Measurements from ENCODE around the gene BTBD2. TPM values are rescaled to one million over a fixed set of nuclear protein-coding genes. Genes with fewer than 3 reads are reported as not detected.

BTBD2 gene
- total and polyA plus RNA-seq, 2 experiments from 2014 or later: 23.8 to 130 TPM

- H3K36me3 Mint-ChIP-seq (ENCODE audit: low read depth): no peaks in the 10 kb centered on the region; the same call in 2 of the 3 replicates
- Histone ChIP-seq H3K79me2 (replicated peaks; ENCODE audit: insufficient read depth) (no peaks in the 10 kb centered on the region), H3K27me3 (ENCODE audit: insufficient read depth) (no peaks in the 10 kb centered on the region), H3K9me2 (ENCODE audit: insufficient read depth) (no peaks in the 10 kb centered on the region), H3K36me3 (ENCODE audit: insufficient read depth) (no peaks in the 10 kb centered on the region), H4K20me1 (replicated peaks; ENCODE audit: insufficient read depth) (no peaks in the 10 kb centered on the region), H3K4me3 (0 out of 2 replicates have a peak overlapping the region, but pooled peaks have one; percentile 83), H3F3A (replicated peaks; ENCODE audit: low read depth) (peaks cover 13% of the 10 kb centered on the region; the same call in 1 of the 2 replicates), H3K4me1 (ENCODE audit: insufficient read depth) (peaks cover 21% of the 10 kb centered on the region), H2AFZ (no peak overlapping the region), H3K4me2 (peak overlapping the region; percentile 98; the same call in 1 of the 2 replicates), H3K27ac (ENCODE audit: low read depth) (peak overlapping the region; percentile 84; the same call in 1 of the 2 replicates)
- DNase-seq (ENCODE audit: low spot score) (no peak), ATAC-seq (no peak)
- H3K4me3 Mint-ChIP-seq: peak overlapping the region; percentile 84
- H3K27me3 Mint-ChIP-seq (ENCODE audit: insufficient read depth, low read depth, poor library complexity): peaks cover 8% of the 10 kb centered on the region
- peak overlapping the region; percentile 96 for H3K27ac Mint-ChIP-seq
- no peaks in the 10 kb centered on the region for H3K9me3 Mint-ChIP-seq
- no peak; the same call in 1 of the 2 replicates for TF ChIP-seq POLR2AphosphoS5 (IDR thresholded peaks at IDR 0.05; ENCODE audit: low read depth)
- peaks cover 29% of the 10 kb centered on the region for H3K4me1 Mint-ChIP-seq
These were observed 44.1 kb upstream of the BTBD2 start for GRCh38 chr19:2059422-2060201.

DNA sequence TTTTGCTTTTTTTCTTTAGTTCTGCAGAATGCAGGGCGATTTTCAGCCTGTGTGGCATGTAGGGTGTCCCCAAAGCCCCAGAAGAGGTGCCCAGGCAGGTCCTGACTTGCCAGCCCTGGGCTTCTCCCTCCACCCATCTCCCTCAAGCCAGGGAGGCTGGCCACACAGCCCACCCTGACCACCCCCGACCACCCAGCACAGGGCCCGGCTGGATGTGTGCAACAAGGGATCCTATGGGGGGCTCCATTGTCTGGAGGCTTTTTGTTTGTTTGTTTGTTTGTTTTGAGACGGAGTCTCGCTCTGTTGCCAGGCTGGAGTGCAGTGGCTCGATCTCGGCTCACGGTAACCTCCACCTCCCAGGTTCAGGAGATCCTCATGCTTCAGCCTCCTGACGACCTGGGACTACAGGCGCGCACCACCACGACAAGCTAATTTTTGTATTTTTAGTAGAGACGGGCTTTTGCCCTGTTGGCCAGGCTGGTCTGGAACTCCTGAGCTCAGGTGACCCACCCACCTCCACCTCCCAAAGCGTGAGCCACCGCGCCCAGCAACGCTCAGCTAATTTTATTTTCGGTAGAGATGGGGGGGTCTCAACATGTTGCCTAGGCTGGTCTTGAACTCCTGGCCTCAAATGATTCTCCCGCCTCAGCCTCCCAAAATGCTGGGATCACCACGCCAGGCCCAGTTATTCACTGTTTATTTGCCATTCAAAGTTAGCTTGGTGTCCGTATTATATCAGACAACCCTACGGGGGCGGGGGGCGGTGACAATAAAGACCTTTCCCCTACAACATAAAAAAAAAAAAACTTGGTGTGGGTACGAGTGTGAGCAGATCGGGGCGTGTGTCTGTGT is 43.3 kb upstream of the BTBD2 start:
- Mint-ChIP-seq H3K27ac (peak overlapping the region; percentile 69), H3K27me3 (ENCODE audit: insufficient read depth, low read depth, poor library complexity) (peaks cover 8% of the 10 kb centered on the region), H3K9me3 (no peaks in the 10 kb centered on the region), H3K4me1 (peaks cover 29% of the 10 kb centered on the region), H3K36me3 (ENCODE audit: low read depth) (no peaks in the 10 kb centered on the region; the same call in 2 of the 3 replicates), H3K4me3 (peak overlapping the region; percentile 39; the same call in 1 of the 3 replicates)
- H3K4me3 ChIP-seq: no peak overlapping the region
- no peaks in the 10 kb centered on the region for H3K9me2 ChIP-seq (ENCODE audit: insufficient read depth)
- no peaks in the 10 kb centered on the region for H4K20me1 ChIP-seq (replicated peaks; ENCODE audit: insufficient read depth)
- H3K79me2 ChIP-seq (replicated peaks; ENCODE audit: insufficient read depth): no peaks in the 10 kb centered on the region
- no peak overlapping the region for H3K4me2 ChIP-seq
- H3K27ac ChIP-seq (ENCODE audit: low read depth): no peak overlapping the region
- H3K36me3 ChIP-seq (ENCODE audit: insufficient read depth): no peaks in the 10 kb centered on the region
- DNase-seq (ENCODE audit: low spot score) (no peak), ATAC-seq (no peak)
- H3F3A ChIP-seq (replicated peaks; ENCODE audit: low read depth): peaks cover 13% of the 10 kb centered on the region; the same call in 1 of the 2 replicates
- H2AFZ ChIP-seq: no peak overlapping the region
- no peaks in the 10 kb centered on the region for H3K27me3 ChIP-seq (ENCODE audit: insufficient read depth)
- peaks cover 21% of the 10 kb centered on the region for H3K4me1 ChIP-seq (ENCODE audit: insufficient read depth)
- TF ChIP-seq REST (IDR thresholded peaks at IDR 0.05; ENCODE audit: unreplicated experiment) (no peak), EZH2 (IDR thresholded peaks at IDR 0.05; ENCODE audit: low read depth, unreplicated experiment) (no peak), STAT1 (IDR thresholded peaks at IDR 0.05; ENCODE audit: unreplicated experiment) (no peak), CTCF (conservative IDR thresholded peaks at IDR 0.05; ENCODE audit: low read depth in 2 of 2) (no peak), ZNF114 (CRISPR knock-in tag; IDR thresholded peaks at IDR 0.05) (no peak), NANOG (IDR thresholded peaks at IDR 0.05; ENCODE audit: borderline replicate concordance) (no peak), POLR2AphosphoS5 (IDR thresholded peaks at IDR 0.05; ENCODE audit: low read depth) (no peak), JUNB (IDR thresholded peaks at IDR 0.05; ENCODE audit: unreplicated experiment) (no peak), EZH2phosphoT487 (IDR thresholded peaks at IDR 0.05; ENCODE audit: unreplicated experiment) (no peak), ZNF331 (CRISPR knock-in tag; IDR thresholded peaks at IDR 0.05; ENCODE audit: low read depth) (no peak), CREB1 (CRISPR knock-in tag; IDR thresholded peaks at IDR 0.05; ENCODE audit: low read depth) (no peak)
- TF ChIP-seq, protein P1, sequence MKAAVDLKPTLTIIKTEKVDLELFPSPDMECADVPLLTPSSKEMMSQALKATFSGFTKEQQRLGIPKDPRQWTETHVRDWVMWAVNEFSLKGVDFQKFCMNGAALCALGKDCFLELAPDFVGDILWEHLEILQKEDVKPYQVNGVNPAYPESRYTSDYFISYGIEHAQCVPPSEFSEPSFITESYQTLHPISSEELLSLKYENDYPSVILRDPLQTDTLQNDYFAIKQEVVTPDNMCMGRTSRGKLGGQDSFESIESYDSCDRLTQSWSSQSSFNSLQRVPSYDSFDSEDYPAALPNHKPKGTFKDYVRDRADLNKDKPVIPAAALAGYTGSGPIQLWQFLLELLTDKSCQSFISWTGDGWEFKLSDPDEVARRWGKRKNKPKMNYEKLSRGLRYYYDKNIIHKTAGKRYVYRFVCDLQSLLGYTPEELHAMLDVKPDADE (IDR thresholded peaks at IDR 0.05): no peak
